HG03095 (cell line): ENCODE measurements around the gene PRKG1.

Source experiments
- ATAC-seq: cut with Tn5 transposase; IDR thresholded peaks from one replicate; pipeline ENCODE4 v1.9.1; 2021; ENCODE audit warnings: moderate library complexity; ENCODE audit not compliant: unreplicated experiment

PRKG1 gene

GRCh38 chr10:52074505-52075026 is 1000.3 kb downstream of the PRKG1 start:
- no peak for ATAC-seq

- no peak for ATAC-seq
Observed at GRCh38 chr10:52077814-52078213, 1003.5 kb downstream of the PRKG1 start.

GRCh38 chr10:52078397-52078937 is 1004.2 kb downstream of the PRKG1 start:
- ATAC-seq: no peak

GRCh38 chr10:52082307-52082706 is 1008.0 kb downstream of the PRKG1 start:
- no peak for ATAC-seq

GRCh38 chr10:52083422-52083821 is 1009.1 kb downstream of the PRKG1 start:
- no peak for ATAC-seq

- no peak for ATAC-seq
Observed at GRCh38 chr10:52092390-52092789, 1018.1 kb downstream of the PRKG1 start.

GRCh38 chr10:52098130-52098529 is 1023.8 kb downstream of the PRKG1 start:
- ATAC-seq: no peak

GRCh38 chr10:52099026-52099600 is 1024.8 kb downstream of the PRKG1 start:
- no peak for ATAC-seq

GRCh38 chr10:52100011-52100547 is 1025.8 kb downstream of the PRKG1 start:
- no peak for ATAC-seq

- no peak for ATAC-seq
Observed at GRCh38 chr10:52105301-52105700, 1031.0 kb downstream of the PRKG1 start.

- no peak for ATAC-seq
Observed at GRCh38 chr10:52106011-52106410, 1031.7 kb downstream of the PRKG1 start.

GRCh38 chr10:52106899-52107298 is 1032.6 kb downstream of the PRKG1 start:
- no peak for ATAC-seq

GRCh38 chr10:52108236-52108635 is 1033.9 kb downstream of the PRKG1 start:
- no peak for ATAC-seq

- no peak for ATAC-seq
Observed at GRCh38 chr10:52110576-52110975, 1036.3 kb downstream of the PRKG1 start.

GRCh38 chr10:52111101-52111891 is 1037.0 kb downstream of the PRKG1 start:
- no peak for ATAC-seq

GRCh38 chr10:52115823-52116222 is 1041.5 kb downstream of the PRKG1 start:
- ATAC-seq: no peak

GRCh38 chr10:52119507-52119906 is 1045.2 kb downstream of the PRKG1 start:
- ATAC-seq: no peak

GRCh38 chr10:52121688-52122087 is 1047.4 kb downstream of the PRKG1 start:
- ATAC-seq: no peak

GRCh38 chr10:52128056-52128683 is 1053.9 kb downstream of the PRKG1 start:
- ATAC-seq: no peak

- ATAC-seq: no peak
Observed at GRCh38 chr10:52129410-52130178, 1055.3 kb downstream of the PRKG1 start.

GRCh38 chr10:52135101-52135500 is 1060.8 kb downstream of the PRKG1 start:
- ATAC-seq: no peak
